GM23338 (cell line): ENCODE data around the gene RGS7. TPM values are rescaled to one million over a fixed set of nuclear protein-coding genes. Genes with fewer than 3 reads are reported as not detected.
A peak's percentile ranks its signal among the peaks of the same experiment; 100 is the strongest.

Source experiments
- ATAC-seq: fragments of 200-7000 bp; cut with Tn5 transposase; 3 replicates; pipeline ENCODE4 v1.9.1; 2020
- DNase-seq: peaks from one replicate; pipeline ENCODE4 v3.0.0-alpha.2; 2015; ENCODE audit warnings: low spot score
- H2AFZ ChIP-seq: fragments of 200-600 bp; sonication (generic); 2 replicates; pipeline ENCODE4 v1.8.0; 2016; ENCODE audit warnings: antibody characterized with exemption, mild to moderate bottlenecking, moderate library complexity
- H3F3A ChIP-seq: fragments of 200-600 bp; sonication (generic); replicated peaks from 2 replicates; pipeline ENCODE4 v1.8.0; 2017; ENCODE audit warnings: antibody characterized with exemption, mixed run types, low read depth
- H3K27ac ChIP-seq: fragments of 200-600 bp; sonication (generic); 2 replicates; pipeline ENCODE4 v1.6.1; 2016; ENCODE audit warnings: low read depth
- H3K27me3 ChIP-seq: fragments of 200-600 bp; sonication (generic); 2 replicates; pipeline ENCODE4 v1.8.0; 2016; ENCODE audit warnings: mild to moderate bottlenecking, mixed run types, moderate library complexity; ENCODE audit not compliant: insufficient read depth
- H3K36me3 ChIP-seq: fragments of 200-600 bp; sonication (generic); 2 replicates; pipeline ENCODE4 v1.8.0; 2016; ENCODE audit warnings: mild to moderate bottlenecking; ENCODE audit not compliant: insufficient read depth
- H3K4me1 ChIP-seq: fragments of 200-600 bp; sonication (generic); 2 replicates; pipeline ENCODE4 v1.8.0; 2016; ENCODE audit warnings: mild to moderate bottlenecking, moderate library complexity; ENCODE audit not compliant: insufficient read depth
- H3K4me2 ChIP-seq: fragments of 200-600 bp; sonication (generic); 2 replicates; pipeline ENCODE4 v1.7.1; 2017; ENCODE audit warnings: mixed run types
- H3K4me3 ChIP-seq: fragments of 200-600 bp; sonication (generic); 2 replicates; pipeline ENCODE4 v1.6.1; 2016; ENCODE audit warnings: mixed run types
- H3K79me2 ChIP-seq: fragments of 200-600 bp; sonication (generic); replicated peaks from 2 replicates; pipeline ENCODE4 v1.8.0; 2017; ENCODE audit warnings: mild to moderate bottlenecking; ENCODE audit not compliant: insufficient read depth
- H3K9me2 ChIP-seq: fragments of 200-600 bp; sonication (generic); 2 replicates; pipeline ENCODE4 v1.8.0; 2017; ENCODE audit not compliant: insufficient read depth
- H4K20me1 ChIP-seq: fragments of 200-600 bp; sonication (generic); replicated peaks from 2 replicates; pipeline ENCODE4 v1.8.0; 2017; ENCODE audit warnings: mild to moderate bottlenecking; ENCODE audit not compliant: insufficient read depth
- H3K27ac Mint-ChIP-seq: 2 replicates; pipeline ENCODE4 v1.8.0; 2020; ENCODE audit warnings: inconsistent platforms, mild to moderate bottlenecking, moderate library complexity, mixed read lengths
- H3K27me3 Mint-ChIP-seq: 3 replicates; pipeline ENCODE4 v1.8.0; 2022; ENCODE audit warnings: low read depth, mild to moderate bottlenecking, moderate library complexity, mixed read lengths, inconsistent platforms; ENCODE audit not compliant: insufficient read depth, poor library complexity
- H3K36me3 Mint-ChIP-seq: 3 replicates; pipeline ENCODE4 v1.8.0; 2021; ENCODE audit warnings: low read depth, mild to moderate bottlenecking, inconsistent platforms, moderate library complexity, mixed read lengths
- H3K4me1 Mint-ChIP-seq: 3 replicates; pipeline ENCODE4 v1.8.0; 2020; ENCODE audit warnings: mild to moderate bottlenecking, inconsistent platforms, mixed read lengths
- H3K4me3 Mint-ChIP-seq: 3 replicates; pipeline ENCODE4 v1.8.0; 2021; ENCODE audit warnings: moderate library complexity, mild to moderate bottlenecking, inconsistent platforms, mixed read lengths
- H3K9me3 Mint-ChIP-seq: 3 replicates; pipeline ENCODE4 v1.8.0; 2020; ENCODE audit warnings: moderate library complexity, mild to moderate bottlenecking, inconsistent platforms, mixed read lengths
- ETS1 ChIP-seq: IDR thresholded peaks from 2 replicates; pipeline ENCODE4 v1.6.1; 2016; ENCODE audit warnings: antibody characterized with exemption
- ZNF114 ChIP-seq: fragments of 250-450 bp; sonication (Bioruptor Pico); IDR thresholded peaks from 2 replicates; pipeline ENCODE4 v1.5.0; 2020; ENCODE audit warnings: mild to moderate bottlenecking, moderate library complexity
- polyA plus RNA-seq: library from polyadenylated mRNA; unstranded; fragments of >200 nt; fragmentation: Nextera tagmentation; extraction: Ambion mirVana; gene quantifications from 2 replicates; pipeline ENCODE4 v1.2.1, GENCODE V29; 2016
- total RNA-seq: library from RNA; depleted of rRNA; stranded (reverse); fragments of >200 nt; shearing (Covaris generic); gene quantifications from 2 replicates; pipeline ENCODE4 v1.2.3, GENCODE V29; 2014
- TF ChIP-seq, protein P1 (sequence below), 2 experiments: fragments of 200-600 bp in 1 of 2; sonication (generic) in 1 of 2; conservative IDR thresholded peaks; 2 replicates each; pipeline versions ENCODE4 v1.5.1 to v1.6.1; 2016 to 2017; ENCODE audit warnings: antibody characterized with exemption in 2 of 2, low read depth in 2 of 2, mild to moderate bottlenecking in 2 of 2, moderate library complexity in 1 of 2

Gene RGS7
- total and polyA plus RNA-seq, 2 experiments from 2014 or later: 2.0 to 2.2 TPM

- ATAC-seq (peak; percentile 47), DNase-seq (peak; percentile 57)
- Histone ChIP-seq H3K4me2 (no peak overlapping the region), H2AFZ (no peak overlapping the region), H3F3A (no peaks in the 10 kb centered on the region), H3K4me3 (no peak overlapping the region), H3K27me3 (no peaks in the 10 kb centered on the region), H4K20me1 (no peaks in the 10 kb centered on the region), H3K4me1 (no peaks in the 10 kb centered on the region), H3K9me2 (peaks cover 3% of the 10 kb centered on the region), H3K27ac (no peak overlapping the region), H3K36me3 (no peaks in the 10 kb centered on the region), H3K79me2 (no peaks in the 10 kb centered on the region)
- no peak overlapping the region for H3K27ac Mint-ChIP-seq
- H3K4me3 Mint-ChIP-seq: no peak overlapping the region
- peaks cover 22% of the 10 kb centered on the region for H3K36me3 Mint-ChIP-seq
- TF ChIP-seq ZNF114 (CRISPR knock-in tag): no peak
- TF ChIP-seq, protein P1, sequence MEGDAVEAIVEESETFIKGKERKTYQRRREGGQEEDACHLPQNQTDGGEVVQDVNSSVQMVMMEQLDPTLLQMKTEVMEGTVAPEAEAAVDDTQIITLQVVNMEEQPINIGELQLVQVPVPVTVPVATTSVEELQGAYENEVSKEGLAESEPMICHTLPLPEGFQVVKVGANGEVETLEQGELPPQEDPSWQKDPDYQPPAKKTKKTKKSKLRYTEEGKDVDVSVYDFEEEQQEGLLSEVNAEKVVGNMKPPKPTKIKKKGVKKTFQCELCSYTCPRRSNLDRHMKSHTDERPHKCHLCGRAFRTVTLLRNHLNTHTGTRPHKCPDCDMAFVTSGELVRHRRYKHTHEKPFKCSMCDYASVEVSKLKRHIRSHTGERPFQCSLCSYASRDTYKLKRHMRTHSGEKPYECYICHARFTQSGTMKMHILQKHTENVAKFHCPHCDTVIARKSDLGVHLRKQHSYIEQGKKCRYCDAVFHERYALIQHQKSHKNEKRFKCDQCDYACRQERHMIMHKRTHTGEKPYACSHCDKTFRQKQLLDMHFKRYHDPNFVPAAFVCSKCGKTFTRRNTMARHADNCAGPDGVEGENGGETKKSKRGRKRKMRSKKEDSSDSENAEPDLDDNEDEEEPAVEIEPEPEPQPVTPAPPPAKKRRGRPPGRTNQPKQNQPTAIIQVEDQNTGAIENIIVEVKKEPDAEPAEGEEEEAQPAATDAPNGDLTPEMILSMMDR (conservative IDR thresholded peaks at IDR 0.05; ENCODE audit: low read depth in 2 of 2): peak; percentile 60 to 72
- peaks cover 4% of the 10 kb centered on the region for H3K27me3 Mint-ChIP-seq
- H3K9me3 Mint-ChIP-seq: peaks cover 23% of the 10 kb centered on the region
- no peaks in the 10 kb centered on the region; the same call in 2 of the 3 replicates for H3K4me1 Mint-ChIP-seq
Observed at GRCh38 chr1:241269116-241269515, 87.9 kb downstream of the RGS7 start.

GRCh38 chr1:241266121-241266520 lies 90.9 kb downstream of the RGS7 start:
- Mint-ChIP-seq H3K9me3 (no peaks in the 10 kb centered on the region), H3K4me1 (no peaks in the 10 kb centered on the region; the same call in 2 of the 3 replicates), H3K4me3 (no peak overlapping the region)

GRCh38 chr1:241265428-241265827 lies 91.6 kb downstream of the RGS7 start:
- Mint-ChIP-seq H3K27ac (no peak overlapping the region), H3K4me3 (no peak overlapping the region), H3K4me1 (no peaks in the 10 kb centered on the region; the same call in 2 of the 3 replicates), H3K36me3 (no peaks in the 10 kb centered on the region), H3K27me3 (peaks cover 4% of the 10 kb centered on the region), H3K9me3 (no peaks in the 10 kb centered on the region)
- H3K4me2 ChIP-seq: no peak overlapping the region
- DNase-seq (no peak), ATAC-seq (no peak)
- H3K27me3 ChIP-seq: no peaks in the 10 kb centered on the region
- no peaks in the 10 kb centered on the region for H3F3A ChIP-seq
- H3K36me3 ChIP-seq: no peaks in the 10 kb centered on the region
- H3K4me3 ChIP-seq: no peak overlapping the region
- H3K4me1 ChIP-seq: peaks cover 7% of the 10 kb centered on the region
- no peak overlapping the region for H2AFZ ChIP-seq
- no peaks in the 10 kb centered on the region for H3K9me2 ChIP-seq
- no peak overlapping the region for H3K27ac ChIP-seq
- no peaks in the 10 kb centered on the region for H3K79me2 ChIP-seq
- H4K20me1 ChIP-seq: no peaks in the 10 kb centered on the region
- TF ChIP-seq, protein P1 (conservative IDR thresholded peaks at IDR 0.05; ENCODE audit: low read depth in 2 of 2): no peak

More at GRCh38 chr1:241266121-241266520, 90.9 kb downstream of the RGS7 start:
- no peaks in the 10 kb centered on the region for H3K27me3 ChIP-seq
- H3K4me1 ChIP-seq: 0 out of 2 replicates have a peak, but pooled peaks cover under 1% of the 10 kb centered on the region
- no peaks in the 10 kb centered on the region for H3K79me2 ChIP-seq
- peaks cover 4% of the 10 kb centered on the region for H3K27me3 Mint-ChIP-seq
- DNase-seq (no peak), ATAC-seq (no peak)
- TF ChIP-seq ETS1: no peak
- no peaks in the 10 kb centered on the region for H3K36me3 Mint-ChIP-seq
- no peaks in the 10 kb centered on the region for H3F3A ChIP-seq
- H3K4me2 ChIP-seq: no peak overlapping the region
- H3K9me2 ChIP-seq: no peaks in the 10 kb centered on the region; the same call in 1 of the 2 replicates
- H3K27ac Mint-ChIP-seq: no peak overlapping the region
- no peaks in the 10 kb centered on the region for H4K20me1 ChIP-seq
- H3K4me3 ChIP-seq: no peak overlapping the region
- H3K27ac ChIP-seq: no peak overlapping the region
- H3K36me3 ChIP-seq: no peaks in the 10 kb centered on the region
- no peak overlapping the region for H2AFZ ChIP-seq
